HepG2 (cell line): ENCODE measurements around the gene SMPD1. TPM values are rescaled to one million over a fixed set of nuclear protein-coding genes. Genes with fewer than 3 reads are reported as not detected.

Source experiments
- AGO2 ChIP-seq: fragments of 200-400 bp; formaldehyde crosslinking; optimal IDR thresholded peaks from 2 replicates; pipeline ENCODE3; 2017; ENCODE audit warnings: mild to moderate bottlenecking, low read depth, low read length, moderate library complexity
- BHLHE40 ChIP-seq: IDR thresholded peaks from 2 replicates; pipeline ENCODE4 v1.6.1; 2011; ENCODE audit warnings: low read length, improper control_type of control experiment
- GFI1 ChIP-seq: sonication (generic); formaldehyde crosslinking; IDR thresholded peaks from 2 replicates; pipeline ENCODE4 v1.5.0; 2020; ENCODE audit warnings: missing genetic modification reagents, mild to moderate bottlenecking, borderline replicate concordance
- MED1 ChIP-seq: sonication (generic); formaldehyde crosslinking; IDR thresholded peaks from 2 replicates; pipeline ENCODE4 v1.4.0; 2020; ENCODE audit warnings: missing genetic modification reagents
- MEF2D ChIP-seq: sonication (generic); formaldehyde crosslinking; IDR thresholded peaks from 2 replicates; pipeline ENCODE4 v1.5.1; 2020; ENCODE audit warnings: mild to moderate bottlenecking, missing genetic modification reagents
- NKX3-1 ChIP-seq: sonication (generic); formaldehyde crosslinking; IDR thresholded peaks from 2 replicates; pipeline ENCODE4 v1.5.0; 2020; ENCODE audit warnings: missing genetic modification reagents
- PITX1 ChIP-seq: sonication (generic); formaldehyde crosslinking; IDR thresholded peaks from 2 replicates; pipeline ENCODE4 v1.5.1; 2020; ENCODE audit warnings: mild to moderate bottlenecking, missing genetic modification reagents
- POLR2AphosphoS5 ChIP-seq: IDR thresholded peaks from 2 replicates; pipeline ENCODE4 v1.6.1; 2012; ENCODE audit warnings: low read depth, low read length
- ZNF768 ChIP-seq: sonication (generic); formaldehyde crosslinking; IDR thresholded peaks from 2 replicates; pipeline ENCODE4 v1.4.0; 2020; ENCODE audit warnings: missing genetic modification reagents
- polyA plus RNA-seq, 8 experiments: library from polyadenylated mRNA; depleted of rRNA in 3 of 8; stranded (reverse) in 7 of 8; unstranded in 1 of 8; fragments of >200 nt; fragmentation: Illumina TruSeq in 4 of 8; extraction: Trizol in 4 of 8; gene quantifications; 2 replicates each; pipeline versions ENCODE4 v1.2.1 to v1.2.3, GENCODE V29; 2011 to 2016; ENCODE audit warnings: low read depth in 4 of 8, missing spikeins in 1 of 8, mixed read lengths in 1 of 8; ENCODE audit not compliant: insufficient read depth in 1 of 8
- total RNA-seq, 5 experiments: library from RNA; depleted of rRNA; stranded (reverse); fragments of >200 nt; fragmentation: Illumina TruSeq; extraction: Trizol; gene quantifications; 2 replicates each; pipeline ENCODE4 v1.2.3, GENCODE V29; 2016; ENCODE audit warnings: low read depth in 1 of 5
- TF ChIP-seq, protein P1 (sequence below): IDR thresholded peaks from 2 replicates; pipeline ENCODE4 v1.6.1; 2016; ENCODE audit warnings: missing biosample characterization, missing genetic modification reagents, low read depth
- TF ChIP-seq, protein P2 (sequence below): sonication (generic); formaldehyde crosslinking; conservative IDR thresholded peaks from 2 replicates; pipeline ENCODE4 v1.8.0; 2022; ENCODE audit warnings: low read depth, missing genetic modification reagents
- TF ChIP-seq, protein P3 (sequence below): sonication (generic); formaldehyde crosslinking; IDR thresholded peaks from 2 replicates; pipeline ENCODE4 v1.4.0; 2020; ENCODE audit warnings: mild to moderate bottlenecking, missing genetic modification reagents
- TF ChIP-seq, protein P4 (sequence below): sonication (generic); formaldehyde crosslinking; IDR thresholded peaks from 2 replicates; pipeline ENCODE4 v1.4.0; 2020; ENCODE audit warnings: missing genetic modification reagents
- TF ChIP-seq, protein P5 (sequence below): sonication (generic); formaldehyde crosslinking; IDR thresholded peaks from 2 replicates; pipeline ENCODE4 v1.5.0; 2020; ENCODE audit warnings: missing genetic modification reagents

The SMPD1 gene
- total and polyA plus RNA-seq, 2 of the 13 experiments (the other 11 are each of a cell fraction or from before 2014, with no cell fraction given): 6.3 to 8.4 TPM

DNA sequence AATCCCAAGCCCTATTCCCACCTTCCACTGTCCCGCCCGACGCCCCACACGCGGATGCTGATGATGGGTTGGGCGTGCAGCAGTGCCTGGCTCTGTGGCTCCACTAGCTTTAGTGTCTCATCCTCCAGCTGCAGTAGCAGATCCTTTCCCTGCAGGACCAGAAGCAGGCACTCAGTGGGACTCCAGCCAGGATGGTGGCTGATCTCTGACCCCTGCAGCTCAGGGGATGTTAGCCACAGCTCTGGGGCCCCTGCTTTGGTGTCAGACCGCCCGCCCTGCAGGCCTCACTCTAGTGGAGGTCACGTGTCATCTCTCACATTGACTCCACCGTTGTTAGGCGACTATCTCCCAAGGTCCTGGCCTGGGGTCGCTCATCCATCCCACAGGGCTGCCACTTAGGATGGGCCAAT is 11.8 kb downstream of the SMPD1 start (continued):
- TF ChIP-seq, protein P1, sequence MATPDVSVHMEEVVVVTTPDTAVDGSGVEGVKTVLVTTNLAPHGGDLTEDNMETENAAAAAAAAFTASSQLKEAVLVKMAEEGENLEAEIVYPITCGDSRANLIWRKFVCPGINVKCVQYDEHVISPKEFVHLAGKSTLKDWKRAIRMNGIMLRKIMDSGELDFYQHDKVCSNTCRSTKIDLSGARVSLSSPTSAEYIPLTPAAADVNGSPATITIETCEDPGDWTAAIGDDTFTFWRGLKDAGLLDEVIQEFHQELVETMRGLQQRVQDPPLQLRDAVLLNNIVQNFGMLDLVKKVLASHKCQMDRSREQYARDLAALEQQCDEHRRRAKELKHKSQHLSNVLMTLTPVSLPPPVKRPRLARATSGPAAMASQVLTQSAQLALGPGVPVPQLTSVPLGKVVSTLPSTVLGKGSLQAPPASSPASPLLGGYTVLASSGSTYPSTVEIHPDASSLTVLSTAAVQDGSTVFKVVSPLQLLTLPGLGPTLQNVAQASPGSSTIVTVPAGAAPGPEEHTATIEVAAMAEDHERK: no peak
- TF ChIP-seq, protein P2, sequence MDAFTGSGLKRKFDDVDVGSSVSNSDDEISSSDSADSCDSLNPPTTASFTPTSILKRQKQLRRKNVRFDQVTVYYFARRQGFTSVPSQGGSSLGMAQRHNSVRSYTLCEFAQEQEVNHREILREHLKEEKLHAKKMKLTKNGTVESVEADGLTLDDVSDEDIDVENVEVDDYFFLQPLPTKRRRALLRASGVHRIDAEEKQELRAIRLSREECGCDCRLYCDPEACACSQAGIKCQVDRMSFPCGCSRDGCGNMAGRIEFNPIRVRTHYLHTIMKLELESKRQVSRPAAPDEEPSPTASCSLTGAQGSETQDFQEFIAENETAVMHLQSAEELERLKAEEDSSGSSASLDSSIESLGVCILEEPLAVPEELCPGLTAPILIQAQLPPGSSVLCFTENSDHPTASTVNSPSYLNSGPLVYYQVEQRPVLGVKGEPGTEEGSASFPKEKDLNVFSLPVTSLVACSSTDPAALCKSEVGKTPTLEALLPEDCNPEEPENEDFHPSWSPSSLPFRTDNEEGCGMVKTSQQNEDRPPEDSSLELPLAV: no peak
- TF ChIP-seq POLR2AphosphoS5: no peak
- TF ChIP-seq, protein P3, sequence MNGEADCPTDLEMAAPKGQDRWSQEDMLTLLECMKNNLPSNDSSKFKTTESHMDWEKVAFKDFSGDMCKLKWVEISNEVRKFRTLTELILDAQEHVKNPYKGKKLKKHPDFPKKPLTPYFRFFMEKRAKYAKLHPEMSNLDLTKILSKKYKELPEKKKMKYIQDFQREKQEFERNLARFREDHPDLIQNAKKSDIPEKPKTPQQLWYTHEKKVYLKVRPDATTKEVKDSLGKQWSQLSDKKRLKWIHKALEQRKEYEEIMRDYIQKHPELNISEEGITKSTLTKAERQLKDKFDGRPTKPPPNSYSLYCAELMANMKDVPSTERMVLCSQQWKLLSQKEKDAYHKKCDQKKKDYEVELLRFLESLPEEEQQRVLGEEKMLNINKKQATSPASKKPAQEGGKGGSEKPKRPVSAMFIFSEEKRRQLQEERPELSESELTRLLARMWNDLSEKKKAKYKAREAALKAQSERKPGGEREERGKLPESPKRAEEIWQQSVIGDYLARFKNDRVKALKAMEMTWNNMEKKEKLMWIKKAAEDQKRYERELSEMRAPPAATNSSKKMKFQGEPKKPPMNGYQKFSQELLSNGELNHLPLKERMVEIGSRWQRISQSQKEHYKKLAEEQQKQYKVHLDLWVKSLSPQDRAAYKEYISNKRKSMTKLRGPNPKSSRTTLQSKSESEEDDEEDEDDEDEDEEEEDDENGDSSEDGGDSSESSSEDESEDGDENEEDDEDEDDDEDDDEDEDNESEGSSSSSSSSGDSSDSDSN (CRISPR knock-in tag): no peak; the same call in 1 of the 2 replicates
- TF ChIP-seq MED1 (CRISPR knock-in tag): peak; percentile 17; the same call in 1 of the 2 replicates
- TF ChIP-seq, protein P4, sequence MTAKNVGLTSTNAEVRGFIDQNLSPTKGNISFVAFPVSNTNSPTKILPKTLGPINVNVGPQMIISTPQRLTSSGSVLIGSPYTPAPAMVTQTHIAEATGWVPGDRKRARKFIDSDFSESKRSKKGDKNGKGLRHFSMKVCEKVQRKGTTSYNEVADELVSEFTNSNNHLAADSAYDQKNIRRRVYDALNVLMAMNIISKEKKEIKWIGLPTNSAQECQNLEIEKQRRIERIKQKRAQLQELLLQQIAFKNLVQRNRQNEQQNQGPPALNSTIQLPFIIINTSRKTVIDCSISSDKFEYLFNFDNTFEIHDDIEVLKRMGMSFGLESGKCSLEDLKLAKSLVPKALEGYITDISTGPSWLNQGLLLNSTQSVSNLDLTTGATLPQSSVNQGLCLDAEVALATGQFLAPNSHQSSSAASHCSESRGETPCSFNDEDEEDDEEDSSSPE (CRISPR knock-in tag): no peak
- TF ChIP-seq GFI1: no peak
- TF ChIP-seq, protein P5, sequence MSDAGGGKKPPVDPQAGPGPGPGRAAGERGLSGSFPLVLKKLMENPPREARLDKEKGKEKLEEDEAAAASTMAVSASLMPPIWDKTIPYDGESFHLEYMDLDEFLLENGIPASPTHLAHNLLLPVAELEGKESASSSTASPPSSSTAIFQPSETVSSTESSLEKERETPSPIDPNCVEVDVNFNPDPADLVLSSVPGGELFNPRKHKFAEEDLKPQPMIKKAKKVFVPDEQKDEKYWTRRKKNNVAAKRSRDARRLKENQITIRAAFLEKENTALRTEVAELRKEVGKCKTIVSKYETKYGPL (CRISPR knock-in tag): no peak
- no peak for TF ChIP-seq NKX3-1
- TF ChIP-seq ZNF768 (CRISPR knock-in tag): no peak
- no peak for TF ChIP-seq MEF2D (CRISPR knock-in tag)
- TF ChIP-seq AGO2: no peak
- TF ChIP-seq BHLHE40: peak; percentile 68; the same call in 1 of the 2 replicates
- no peak for TF ChIP-seq PITX1 (CRISPR knock-in tag)
